Gastroesophageal sphincter (tissue), 4 donors: ENCODE measurements around the gene MAP1B. TPM values are rescaled to one million over a fixed set of nuclear protein-coding genes. Genes with fewer than 3 reads are reported as not detected.
A peak's percentile ranks its signal among the peaks of the same experiment; 100 is the strongest.

Experiments
- ATAC-seq: fragments of 150-250 bp; one replicate; pipeline ENCODE4 v1.9.1; 2016; ENCODE audit warnings: mild to moderate bottlenecking, moderate library complexity
- H3K27ac ChIP-seq, 4 donors: fragments of 200-600 bp; sonication (generic) in 3 of 4; 1 replicate in 3 of 4; 2 replicates in 1 of 4; pipeline ENCODE4 v1.5.1; 2016 to 2019
- H3K27me3 ChIP-seq: fragments of 200-600 bp; sonication (generic); one replicate; pipeline ENCODE4 v1.5.1; 2019
- H3K36me3 ChIP-seq, 2 donors: fragments of 200-600 bp; sonication (generic); one replicate each; pipeline ENCODE4 v1.5.1; 2019; ENCODE audit warnings: control low read depth in 1 of 2
- H3K4me1 ChIP-seq, 3 donors: fragments of 200-600 bp; sonication (generic); 1 replicate in 2 of 3; 2 replicates in 1 of 3; pipeline ENCODE4 v1.5.1; 2016 to 2019; ENCODE audit warnings: control low read depth in 2 of 3
- H3K4me3 ChIP-seq, 2 donors: fragments of 200-600 bp; sonication (generic); one replicate each; pipeline ENCODE4 v1.5.1; 2019; ENCODE audit warnings: mild to moderate bottlenecking in 1 of 2, moderate library complexity in 1 of 2
- H3K9me3 ChIP-seq, 3 donors: fragments of 200-600 bp; sonication (generic); one replicate each; pipeline ENCODE4 v1.5.1; 2017 to 2019; ENCODE audit warnings: control low read depth in 2 of 3
- CTCF ChIP-seq, 4 experiments: fragments of 200-600 bp in 2 of 4; fragments of 450-650 bp in 2 of 4; sonication (generic) in 1 of 4; IDR thresholded peaks; one replicate each; pipeline ENCODE4 v1.5.1; 2017 to 2019; ENCODE audit warnings: antibody characterized with exemption in 4 of 4, mild to moderate bottlenecking in 2 of 4, moderate library complexity in 2 of 4
- EP300 ChIP-seq: sonication (generic); formaldehyde crosslinking; IDR thresholded peaks from one replicate; pipeline ENCODE4 v1.6.1; 2017; ENCODE audit warnings: antibody characterized with exemption, mild to moderate bottlenecking
- POLR2A ChIP-seq, 2 donors: fragments of 450-650 bp; IDR thresholded peaks; one replicate each; pipeline ENCODE4 v1.6.1; 2017; ENCODE audit warnings: antibody characterized with exemption in 2 of 2, mild to moderate bottlenecking in 2 of 2, moderate library complexity in 1 of 2
- POLR2AphosphoS5 ChIP-seq: sonication (generic); formaldehyde crosslinking; IDR thresholded peaks from one replicate; pipeline ENCODE4 v1.6.1; 2017; ENCODE audit warnings: antibody characterized with exemption
- WGBS, 2 donors: methylation state at CpG; one replicate each; pipeline ENCODE4 v1.1.5; 2018; ENCODE audit warnings: low coverage in 1 of 2; 5-methylcytosine and 5-hydroxymethylcytosine counted together
- total RNA-seq, 4 donors: library from RNA; depleted of rRNA; stranded (reverse); fragments of >200 nt; gene quantifications; one replicate each; pipeline ENCODE4 v1.1.0, GENCODE V29; 2016

MAP1B gene
- total RNA-seq, 4 donors from 2014 or later: 601 to 1,344 (median 738) TPM

GRCh38 chr5:72121052-72121779 lies 13.9 kb downstream of the MAP1B start:
- ATAC-seq: no peak
- Histone ChIP-seq H3K4me3 (no peak overlapping the region), H3K27ac (peak overlapping the region in 2 of 4 donors; percentile 0 to 10), H3K9me3 (no peaks in the 10 kb centered on the region), H3K4me1 (peaks cover 10 to 55% (median 13%) of the 10 kb centered on the region in 3 donors), H3K27me3 (no peaks in the 10 kb centered on the region), H3K36me3 (peaks cover 7 to 60% of the 10 kb centered on the region in 2 donors)
- 43 to 57% methylated on average over 11 of the region's 12 CpGs for WGBS, 2 donors
- TF ChIP-seq CTCF (IDR thresholded peaks at IDR 0.05) (no peak), POLR2A (IDR thresholded peaks at IDR 0.05) (no peak), EP300 (no peak), POLR2AphosphoS5 (no peak)

- Histone ChIP-seq H3K27ac (peak overlapping the region in 1 of 4 donors; percentile 0), H3K9me3 (no peaks in the 10 kb centered on the region), H3K4me1 (peaks cover 12 to 62% (median 13%) of the 10 kb centered on the region in 3 donors), H3K27me3 (no peaks in the 10 kb centered on the region), H3K36me3 (peaks cover under 1 to 53% of the 10 kb centered on the region in 2 donors), H3K4me3 (no peak overlapping the region)
- no peak for ATAC-seq
- TF ChIP-seq POLR2A (IDR thresholded peaks at IDR 0.05) (no peak), CTCF (IDR thresholded peaks at IDR 0.05) (no peak)
- 49 to 62% methylated on average over 7 to 8 of the region's 12 CpGs for WGBS, 2 donors
Measured at GRCh38 chr5:72121780-72122445, 14.6 kb downstream of the MAP1B start.

GRCh38 chr5:72122602-72123001 lies 15.3 kb downstream of the MAP1B start:
- Histone ChIP-seq H3K4me3 (no peak overlapping the region), H3K27me3 (no peaks in the 10 kb centered on the region), H3K27ac (no peak overlapping the region), H3K36me3 (peaks cover 0 to 46% of the 10 kb centered on the region in 2 donors), H3K9me3 (no peaks in the 10 kb centered on the region), H3K4me1 (peaks cover 12 to 63% (median 13%) of the 10 kb centered on the region in 3 donors)
- WGBS, 2 donors: 67 to 83% methylated on average over 1 to 3 of the region's 3 CpGs
- TF ChIP-seq CTCF (IDR thresholded peaks at IDR 0.05) (no peak), EP300 (no peak), POLR2A (IDR thresholded peaks at IDR 0.05) (no peak), POLR2AphosphoS5 (no peak)
- no peak for ATAC-seq

GRCh38 chr5:72123764-72124376 lies 16.6 kb downstream of the MAP1B start:
- 75 to 92% methylated on average over 2 to 4 of the region's 9 CpGs for WGBS, 2 donors

More at GRCh38 chr5:72123764-72124376, 16.6 kb downstream of the MAP1B start:
- H3K4me3 ChIP-seq: no peak overlapping the region
- no peak overlapping the region for H3K27ac ChIP-seq
- TF ChIP-seq POLR2A (IDR thresholded peaks at IDR 0.05): no peak
- TF ChIP-seq CTCF (IDR thresholded peaks at IDR 0.05): no peak
- no peak for TF ChIP-seq EP300
- TF ChIP-seq POLR2AphosphoS5: no peak
- peaks cover 12 to 73% (median 13%) of the 10 kb centered on the region in 3 donors for H3K4me1 ChIP-seq
- H3K9me3 ChIP-seq: no peaks in the 10 kb centered on the region
- H3K36me3 ChIP-seq: peaks cover 0 to 34% of the 10 kb centered on the region in 2 donors
- ATAC-seq: no peak
- no peaks in the 10 kb centered on the region for H3K27me3 ChIP-seq
